GM20431 (cell line): ENCODE results near the gene SLC6A4.
"Not testable (repeated sequence)": the region's sequence is repeated elsewhere in the genome, so short reads cannot be mapped to it uniquely, and the experiment has no call there.

ENCODE experiments used
- in situ Hi-C: fragments of 300-500 bp; cut with MseI, MboI; formaldehyde crosslinking; loops from one replicate; pipeline ENCODE4 v1.15.0; 2020; ENCODE audit warnings: low sequenced_read_pairs; ENCODE audit not compliant: unreplicated experiment

SLC6A4 gene

GRCh38 chr17:30222251-30222650 is 13.2 kb downstream of the SLC6A4 start:
- in situ Hi-C loops, result no loop called here

DNA sequence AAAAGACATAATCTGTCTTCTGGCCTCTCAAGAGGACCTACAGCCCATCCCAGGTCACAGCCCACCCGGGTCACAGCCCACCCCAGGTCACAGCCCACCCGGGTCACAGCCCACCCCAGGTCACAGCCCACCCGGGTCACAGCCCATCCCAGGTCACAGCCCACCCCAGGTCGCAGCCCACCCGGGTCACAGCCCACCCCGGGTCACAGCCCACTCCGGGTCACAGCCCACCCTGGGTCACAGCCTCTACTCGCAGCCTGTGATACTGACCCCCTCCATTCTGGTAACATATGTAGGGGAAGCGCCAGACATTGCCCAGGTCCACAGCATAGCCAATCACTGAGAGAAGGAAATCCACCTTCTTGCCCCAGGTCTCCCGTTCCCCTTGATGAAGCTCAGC is 14.2 kb downstream of the SLC6A4 start:
- in situ Hi-C loops, result no loop called here

DNA sequence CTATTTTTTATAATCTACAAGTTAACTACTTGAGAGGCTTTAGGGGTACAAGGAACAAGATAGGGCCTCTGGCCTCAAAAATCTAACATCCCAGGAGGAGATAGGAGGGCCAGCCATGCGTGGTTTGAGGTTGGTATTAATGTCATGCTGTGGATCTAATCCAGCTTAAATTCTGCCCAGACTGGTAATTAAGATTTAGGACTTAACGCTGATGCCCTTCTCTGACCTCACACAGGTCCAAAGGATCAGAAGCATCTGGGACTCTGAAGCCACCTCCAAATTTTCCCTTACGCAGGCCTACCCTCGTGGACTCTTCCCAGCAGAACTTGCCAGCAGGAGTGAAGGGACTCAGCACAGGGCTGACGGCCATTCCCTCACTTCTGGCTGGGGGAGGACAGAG is 15.1 kb downstream of the SLC6A4 start:
- in situ Hi-C loops, result no loop called here

DNA sequence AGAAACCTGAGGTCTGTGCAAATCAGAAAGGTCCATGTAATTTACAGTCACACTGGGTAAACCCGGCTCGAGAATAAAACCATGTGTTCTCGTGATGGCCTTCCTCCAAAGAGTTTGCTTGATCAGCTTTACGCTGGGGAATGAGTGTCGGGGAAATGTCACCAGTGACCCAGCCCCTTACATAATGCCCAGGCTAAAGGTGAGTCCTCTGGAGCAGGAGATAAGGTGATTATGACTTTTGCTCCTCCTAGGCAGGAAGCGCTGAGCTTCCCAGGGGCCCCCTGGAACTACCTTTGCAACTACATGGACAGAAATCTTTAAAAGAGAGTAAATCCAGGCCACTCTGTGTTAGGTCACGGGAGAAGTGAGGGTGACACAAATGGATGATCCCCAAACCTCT is 15.7 kb downstream of the SLC6A4 start:
- in situ Hi-C loops, result no loop called here

DNA sequence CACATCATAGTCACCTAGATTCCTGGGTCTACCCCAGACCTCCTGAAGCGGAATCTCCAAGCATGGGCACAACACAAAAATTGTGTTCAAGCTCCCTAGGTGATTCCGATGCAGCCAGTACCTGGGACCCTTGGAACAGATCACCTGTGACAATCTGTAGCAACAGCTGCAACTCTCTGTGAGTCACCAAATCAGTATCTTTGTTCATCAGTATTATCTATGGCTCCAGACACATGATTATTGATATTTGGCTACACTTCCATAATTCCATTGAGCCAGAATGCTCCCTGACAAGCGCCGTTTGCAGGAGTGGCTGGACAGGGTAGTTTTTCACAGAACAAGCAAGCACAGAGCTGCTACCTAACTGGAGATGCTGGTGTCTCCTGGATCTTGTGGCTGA is 16.2 kb downstream of the SLC6A4 start:
- in situ Hi-C loops, result no loop called here

GRCh38 chr17:30218799-30219198 is 16.7 kb downstream of the SLC6A4 start:
- in situ Hi-C loops, result no loop called here

DNA sequence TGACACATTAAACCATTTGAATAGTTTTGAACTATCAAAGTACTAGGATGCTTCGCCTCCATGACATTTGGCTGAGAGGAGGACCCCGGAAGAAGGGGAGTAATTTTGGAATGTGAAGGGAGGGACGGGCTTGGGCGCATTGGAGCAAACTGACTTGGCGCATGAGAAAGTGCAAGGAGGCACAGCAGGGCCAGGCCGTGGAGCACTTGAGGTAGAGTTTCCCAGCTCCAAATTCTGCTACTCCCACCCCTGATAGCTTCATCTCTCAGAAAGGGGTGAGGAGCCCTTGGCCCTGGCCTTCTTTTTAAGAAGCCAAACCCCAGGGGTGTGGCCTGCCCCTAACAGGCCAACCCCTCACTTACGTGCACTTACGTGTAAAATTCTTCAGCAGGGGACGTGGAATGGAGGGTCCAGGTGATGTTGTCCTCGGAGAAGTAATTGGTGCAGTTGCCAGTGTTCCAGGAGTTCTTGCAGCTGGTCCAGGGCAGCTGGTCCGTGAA is 17.7 kb downstream of the SLC6A4 start:
- in situ Hi-C loops, result no loop called here

- in situ Hi-C loops, result no loop called here
Observed at GRCh38 chr17:30217054-30217453, 18.4 kb downstream of the SLC6A4 start.

DNA sequence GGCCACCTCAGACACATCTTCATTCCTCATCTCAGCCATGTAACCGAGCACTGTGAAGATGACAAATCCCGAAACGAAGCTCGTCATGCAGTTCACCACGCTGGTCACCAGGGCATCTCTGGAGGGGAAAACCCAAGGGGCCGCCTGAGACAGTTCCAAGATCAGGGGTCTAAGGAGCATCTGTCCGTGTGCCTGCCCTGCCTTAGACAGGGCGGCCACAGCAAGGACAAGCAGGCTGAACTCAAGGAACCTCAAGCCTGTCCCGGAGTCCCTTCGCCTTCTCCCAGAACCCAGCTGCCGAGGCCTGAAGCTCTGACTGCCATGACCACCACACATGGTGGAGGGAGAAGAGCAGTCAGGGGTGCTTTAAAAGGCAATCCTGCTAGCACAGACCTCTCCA is 22.7 kb downstream of the SLC6A4 start:
- in situ Hi-C loops, result no loop called here

GRCh38 chr17:30211371-30211770 is 24.1 kb downstream of the SLC6A4 start:
- in situ Hi-C loops, result no loop called here

- in situ Hi-C loops, result no loop called here
Observed at GRCh38 chr17:30210901-30211300, 24.6 kb downstream of the SLC6A4 start.

DNA sequence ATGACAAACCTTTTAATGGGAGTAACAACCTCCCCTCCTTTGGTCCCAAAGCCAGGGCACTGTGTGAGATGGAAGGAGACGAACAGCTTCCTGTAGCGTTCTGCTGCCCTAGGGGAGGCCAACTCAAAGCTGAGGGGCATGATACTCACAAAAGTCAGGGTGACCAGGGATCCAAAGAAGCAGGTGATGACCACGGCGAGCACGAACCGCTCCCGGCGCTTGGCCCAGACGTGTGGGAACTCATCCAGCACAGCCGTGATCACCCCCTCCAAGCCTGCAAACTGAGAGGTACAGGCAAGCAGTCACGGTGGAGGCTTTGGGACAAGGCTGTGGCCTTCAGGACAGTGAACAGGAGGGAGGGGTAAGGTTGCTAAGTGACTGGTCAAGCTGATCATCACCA is 25.1 kb downstream of the SLC6A4 start:
- in situ Hi-C loops, result no loop called here

DNA sequence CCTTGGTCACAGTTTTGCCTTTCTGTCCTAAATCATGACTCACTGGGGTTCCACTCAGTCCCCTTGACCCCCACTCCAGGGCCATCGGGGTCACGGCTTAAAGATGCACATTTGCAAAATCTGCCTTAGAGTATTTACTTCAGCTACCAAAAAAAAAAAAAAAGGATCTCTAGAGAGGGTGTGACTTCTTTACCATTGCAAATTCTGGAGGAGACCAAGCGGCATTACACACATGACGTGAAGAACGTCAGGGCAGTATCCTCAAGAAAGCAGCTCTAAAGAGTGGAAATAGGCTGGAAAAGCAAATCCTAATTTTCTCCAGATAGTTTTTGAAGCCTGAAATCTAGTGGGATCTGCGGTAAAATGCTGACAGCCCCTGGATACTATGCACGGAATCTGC is 25.6 kb downstream of the SLC6A4 start:
- in situ Hi-C loops, result no loop called here

GRCh38 chr17:30208214-30208613 is 27.3 kb downstream of the SLC6A4 start:
- in situ Hi-C loops, result no loop called here

- in situ Hi-C loops, result no loop called here
Observed at GRCh38 chr17:30207655-30208054, 27.8 kb downstream of the SLC6A4 start.

- in situ Hi-C loops, result no loop called here
Observed at GRCh38 chr17:30203471-30203981, 32.0 kb downstream of the SLC6A4 start.

- in situ Hi-C loops, result not testable (repeated sequence)
Observed at GRCh38 chr17:30200656-30201055, 34.8 kb downstream of the SLC6A4 start.

DNA sequence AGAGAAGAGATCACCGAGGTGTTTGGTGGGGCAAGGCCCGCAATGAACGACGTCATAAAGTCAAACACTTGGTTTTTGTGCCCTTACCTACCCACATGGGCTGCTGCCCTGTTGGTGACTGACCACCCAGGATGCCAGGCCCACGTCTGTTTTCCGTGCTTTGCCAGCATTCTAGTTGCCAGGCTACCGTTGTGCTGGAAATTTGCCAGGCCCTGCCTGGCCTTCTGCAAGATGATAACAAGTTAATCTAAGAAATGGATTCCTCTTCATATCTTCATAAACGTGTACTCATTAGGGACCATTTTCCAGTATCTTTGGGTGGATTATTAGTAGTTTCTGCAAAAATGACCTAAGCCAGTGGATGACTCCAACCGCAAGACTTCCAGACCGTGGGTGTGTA is 35.4 kb downstream of the SLC6A4 start:
- in situ Hi-C loops, result no loop called here

DNA sequence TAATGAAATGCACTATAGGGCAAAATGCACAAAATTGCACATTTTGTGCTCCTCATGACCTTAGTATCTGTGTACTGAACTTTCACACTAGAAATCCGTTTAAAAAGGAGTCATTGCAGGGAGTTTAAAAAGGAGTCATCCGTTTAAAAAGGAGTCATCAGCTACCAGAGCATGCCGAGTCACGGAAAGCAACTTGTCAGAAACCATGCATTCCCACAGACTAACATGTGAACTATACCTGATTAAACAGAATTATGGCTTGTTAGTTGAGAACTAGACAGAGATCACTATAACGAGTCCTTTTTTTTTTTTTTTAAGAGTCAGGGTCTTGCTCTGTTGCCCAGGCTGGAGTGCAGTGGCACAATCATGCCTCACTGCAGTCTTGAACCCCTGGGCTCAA is 35.9 kb downstream of the SLC6A4 start:
- in situ Hi-C loops, result no loop called here

GRCh38 chr17:30197416-30197815 is 38.1 kb downstream of the SLC6A4 start:
- in situ Hi-C loops, result no loop called here

DNA sequence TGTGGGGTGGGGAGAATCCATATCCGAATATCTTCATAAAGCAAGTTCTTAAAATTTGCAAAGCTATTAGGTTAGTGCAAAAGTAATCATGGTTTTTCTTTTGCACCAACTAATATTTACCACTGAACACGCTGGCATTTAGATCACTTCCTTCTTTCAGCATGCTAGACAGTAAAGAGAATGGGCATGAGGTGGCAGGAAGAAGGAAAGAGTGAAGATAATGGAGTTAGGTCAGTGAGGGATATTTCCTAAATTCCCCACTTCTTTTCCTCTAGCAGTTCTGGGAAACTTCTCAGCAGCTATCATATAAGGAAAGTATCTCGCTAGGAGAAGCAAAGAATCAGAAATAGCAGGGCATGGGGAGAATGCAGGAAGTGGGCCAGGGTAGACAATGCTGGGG is 39.0 kb downstream of the SLC6A4 start:
- in situ Hi-C loops, result no loop called here

- in situ Hi-C loops, result no loop called here
Observed at GRCh38 chr17:30191072-30191471, 44.4 kb downstream of the SLC6A4 start.
